Fibroblast of peridontal ligament (primary cell): Measurements from ENCODE around the gene AJUBA.
"Not testable (repeated sequence)": the region's sequence is repeated elsewhere in the genome, so short reads cannot be mapped to it uniquely, and the experiment has no call there.

Source experiments
- DNase-seq: peaks from one replicate; pipeline ENCODE4 v3.0.0-alpha.2; 2010; ENCODE audit errors: extremely low read depth

The AJUBA gene

DNA sequence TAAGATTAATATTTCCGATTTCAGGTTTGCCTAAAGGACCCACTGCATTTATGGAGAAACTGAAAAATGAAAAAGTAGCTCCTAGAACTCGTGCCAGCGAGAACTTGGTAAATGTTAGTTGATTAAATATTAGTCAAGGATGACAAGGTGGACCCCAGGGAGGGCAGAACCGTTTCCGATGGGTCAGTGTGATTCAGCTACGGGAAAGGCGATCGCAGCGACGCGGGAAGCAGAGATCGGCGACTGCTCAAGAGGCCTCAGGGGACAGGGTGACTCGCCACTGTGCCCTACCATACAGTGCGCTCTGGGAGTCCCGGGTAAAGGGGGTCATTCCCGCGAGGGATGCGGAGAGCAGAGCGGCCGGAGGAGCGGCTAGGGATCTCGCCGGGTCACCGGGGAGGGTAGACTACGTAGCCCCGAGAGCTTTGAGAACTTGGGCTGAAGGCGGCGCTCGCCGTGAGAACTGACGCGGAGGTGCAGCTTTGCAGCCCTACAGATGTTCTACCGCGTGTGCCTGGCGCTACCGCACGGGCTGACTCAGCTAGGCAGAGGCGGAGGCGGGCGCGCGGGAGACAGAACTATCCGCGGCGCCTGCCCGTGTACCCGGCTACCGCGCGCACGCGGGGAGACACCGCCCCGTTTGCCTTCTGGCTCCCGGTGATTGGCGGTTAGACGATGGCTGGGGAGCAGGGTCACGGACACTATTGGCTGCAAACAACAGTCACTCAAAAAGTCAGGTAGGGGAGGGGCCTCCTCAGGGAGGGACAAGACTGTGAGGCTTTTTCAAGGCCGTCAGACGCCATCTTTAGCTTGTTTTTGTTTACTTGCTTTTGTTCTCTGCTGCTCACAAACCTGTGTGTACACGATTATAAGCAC lies 24.4 kb upstream of the AJUBA start:
- DNase-seq: peak; percentile 97

DNA sequence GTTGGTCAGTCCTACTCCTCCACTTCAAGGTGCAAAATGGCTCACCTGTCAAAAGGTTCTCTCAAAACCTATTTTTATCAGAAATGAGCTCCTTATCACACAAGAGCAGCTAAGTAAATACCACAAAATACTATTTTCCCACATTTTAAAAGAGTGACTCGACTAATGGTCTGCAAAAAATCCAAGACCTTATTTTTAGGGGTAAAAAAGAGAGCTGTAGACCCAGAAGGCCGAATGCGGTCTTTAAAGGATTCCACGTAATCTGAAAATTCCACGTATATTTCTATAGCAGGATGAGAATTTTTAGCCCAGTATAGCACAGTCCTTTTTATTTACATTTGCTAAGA lies 23.8 kb upstream of the AJUBA start:
- no peak for DNase-seq

DNA sequence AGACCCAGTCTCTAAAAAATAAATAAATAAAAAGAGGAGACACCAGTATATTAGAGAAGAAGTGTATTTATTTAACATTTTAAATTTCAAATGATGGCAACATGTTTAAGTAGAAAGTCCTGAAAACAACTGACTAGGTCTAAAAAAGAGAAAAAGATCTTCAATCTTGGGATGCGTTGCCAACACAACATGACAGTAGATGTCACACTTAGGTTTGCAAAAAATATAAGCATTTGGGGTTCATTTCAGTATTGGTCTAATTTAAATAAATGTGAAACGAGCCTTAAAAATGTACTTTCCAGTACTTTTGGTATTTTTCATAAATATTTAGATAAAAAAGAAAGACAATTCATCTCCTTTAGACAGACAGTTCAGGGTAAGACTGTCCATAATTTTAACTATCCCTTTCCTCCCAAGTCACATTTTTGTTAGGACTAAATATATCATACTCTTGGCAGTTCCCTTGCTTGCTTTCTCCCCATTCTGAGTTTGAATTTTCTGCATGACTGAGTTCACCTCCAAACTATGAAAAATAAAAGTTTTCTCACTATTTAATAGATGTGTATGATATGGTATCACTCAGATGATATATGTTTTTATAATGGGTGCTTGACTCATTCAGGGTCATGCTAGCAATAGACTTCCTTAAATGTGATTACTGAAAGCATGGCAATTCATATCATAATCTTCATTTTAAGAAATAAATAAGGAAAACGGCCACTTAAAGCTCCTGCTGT lies 23.3 kb upstream of the AJUBA start:
- no peak for DNase-seq

DNA sequence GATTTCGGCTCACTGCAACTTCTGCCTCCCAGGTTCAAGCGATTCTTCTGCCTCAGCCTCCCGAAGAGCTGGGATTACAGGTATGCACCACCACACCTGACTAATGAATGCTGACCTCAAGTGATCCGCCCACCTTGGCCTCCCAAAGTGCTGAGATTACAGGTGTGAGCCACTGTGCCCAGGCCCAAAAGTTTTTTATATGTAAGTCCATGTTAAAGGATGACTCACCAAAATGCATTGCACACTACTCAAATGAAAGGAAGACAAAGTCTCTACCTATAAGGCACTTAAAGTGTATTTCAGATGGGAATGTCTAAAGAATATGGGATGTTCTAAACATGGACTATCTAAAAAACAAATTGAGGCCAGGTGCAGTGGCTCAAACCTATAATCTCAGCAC lies 21.9 kb upstream of the AJUBA start:
- DNase-seq: not testable (repeated sequence)

DNA sequence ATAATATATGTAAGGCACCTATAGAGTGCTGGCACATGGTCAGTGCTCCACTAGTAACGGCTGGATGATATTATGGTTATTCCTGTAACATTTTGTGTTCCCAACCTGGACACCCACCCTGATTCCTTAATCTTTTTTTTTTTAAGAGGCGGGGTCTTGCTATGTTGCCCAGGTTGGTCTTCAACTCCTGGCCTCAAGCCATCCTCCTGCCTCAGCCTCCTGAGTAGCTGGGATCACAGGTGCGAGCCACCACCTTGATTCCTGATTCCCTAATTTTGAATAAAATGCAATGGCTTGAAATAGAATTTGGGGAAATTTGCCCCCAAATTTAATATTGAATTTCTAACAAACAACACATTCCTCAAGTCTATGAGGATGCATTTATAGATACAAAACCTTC lies 20.2 kb upstream of the AJUBA start:
- no peak for DNase-seq

DNA sequence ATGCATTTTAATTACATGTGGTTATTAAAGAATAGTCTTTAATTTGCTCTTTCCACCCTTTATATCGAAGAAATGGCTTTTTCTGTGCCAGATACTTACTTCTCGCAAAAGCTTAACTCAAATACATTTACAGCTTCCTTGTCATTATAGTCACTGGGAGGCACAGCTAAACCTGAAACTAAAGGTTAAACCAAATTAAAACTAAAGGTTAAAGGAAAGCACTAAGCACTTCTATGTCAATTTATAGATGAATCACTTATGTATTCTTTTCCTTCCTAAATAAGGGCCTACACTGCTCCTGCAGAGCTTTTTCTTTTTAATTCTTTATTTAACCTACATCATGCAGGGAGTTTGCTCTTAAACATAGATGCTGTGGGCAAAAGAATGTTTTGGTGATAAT lies 18.5 kb upstream of the AJUBA start:
- no peak for DNase-seq

DNA sequence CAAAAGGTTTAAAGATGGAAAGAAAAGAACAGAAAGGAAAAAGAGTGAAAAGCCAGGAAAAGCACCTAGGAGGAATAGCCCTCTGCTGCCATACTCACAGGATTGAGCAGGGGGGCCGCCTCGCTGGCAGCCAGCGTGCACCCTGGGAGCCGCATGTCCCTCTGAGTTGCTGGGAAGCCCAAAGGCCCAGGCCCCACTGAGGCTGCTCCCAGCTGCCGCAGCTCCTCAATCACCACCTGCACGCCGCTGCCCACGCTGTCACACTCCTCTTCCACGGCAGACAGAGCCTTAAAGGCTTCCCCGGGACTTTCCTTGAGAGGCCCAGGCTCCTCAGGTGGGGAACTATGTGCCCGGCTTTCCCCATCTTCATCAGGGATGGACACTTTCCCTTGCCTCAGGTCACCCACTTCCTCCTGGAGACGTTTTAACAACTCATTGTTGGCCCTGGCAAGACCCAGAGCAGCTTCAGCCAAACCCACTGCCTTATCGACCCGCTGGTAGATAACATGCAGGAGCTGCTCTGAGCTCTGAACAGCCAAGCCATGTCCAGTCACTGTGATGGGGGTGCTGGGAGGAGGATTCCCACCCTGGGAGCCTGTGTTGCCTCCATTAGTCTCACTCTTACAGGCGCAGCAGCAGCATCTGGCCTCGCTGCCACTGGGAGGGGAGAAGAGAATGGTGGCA lies 16.1 kb upstream of the AJUBA start:
- DNase-seq: no peak

DNA sequence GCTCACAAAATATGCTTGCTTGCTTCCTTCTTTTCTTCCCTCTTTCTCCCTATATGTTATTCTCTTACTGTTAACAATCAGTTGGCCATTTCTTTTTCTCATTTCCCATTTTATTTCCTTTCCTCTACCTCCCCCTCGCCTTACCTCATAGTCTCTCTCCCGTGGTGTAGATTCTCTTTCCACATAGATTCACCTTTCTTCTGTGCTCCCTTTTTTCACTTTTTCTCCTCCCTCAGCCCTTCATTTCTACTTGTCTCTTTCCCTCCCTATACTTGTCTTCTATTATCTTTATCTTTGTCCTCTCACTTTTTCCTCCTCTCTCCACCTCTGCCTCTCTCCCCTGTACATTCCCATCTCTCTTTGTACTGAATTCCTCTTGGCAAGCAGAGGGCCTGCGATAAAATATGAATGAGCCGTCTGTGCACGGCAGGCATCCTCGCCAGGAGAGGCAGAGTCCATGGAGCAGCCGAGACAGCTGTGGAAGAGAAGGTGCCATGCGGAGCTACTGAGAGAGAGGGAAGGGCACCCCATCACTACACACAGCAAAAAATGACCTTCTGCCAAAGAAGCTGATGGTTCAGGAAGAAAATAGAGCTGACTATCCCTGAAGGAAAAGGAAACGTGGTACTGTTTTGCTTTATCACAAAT lies 15.4 kb upstream of the AJUBA start:
- DNase-seq: no peak

DNA sequence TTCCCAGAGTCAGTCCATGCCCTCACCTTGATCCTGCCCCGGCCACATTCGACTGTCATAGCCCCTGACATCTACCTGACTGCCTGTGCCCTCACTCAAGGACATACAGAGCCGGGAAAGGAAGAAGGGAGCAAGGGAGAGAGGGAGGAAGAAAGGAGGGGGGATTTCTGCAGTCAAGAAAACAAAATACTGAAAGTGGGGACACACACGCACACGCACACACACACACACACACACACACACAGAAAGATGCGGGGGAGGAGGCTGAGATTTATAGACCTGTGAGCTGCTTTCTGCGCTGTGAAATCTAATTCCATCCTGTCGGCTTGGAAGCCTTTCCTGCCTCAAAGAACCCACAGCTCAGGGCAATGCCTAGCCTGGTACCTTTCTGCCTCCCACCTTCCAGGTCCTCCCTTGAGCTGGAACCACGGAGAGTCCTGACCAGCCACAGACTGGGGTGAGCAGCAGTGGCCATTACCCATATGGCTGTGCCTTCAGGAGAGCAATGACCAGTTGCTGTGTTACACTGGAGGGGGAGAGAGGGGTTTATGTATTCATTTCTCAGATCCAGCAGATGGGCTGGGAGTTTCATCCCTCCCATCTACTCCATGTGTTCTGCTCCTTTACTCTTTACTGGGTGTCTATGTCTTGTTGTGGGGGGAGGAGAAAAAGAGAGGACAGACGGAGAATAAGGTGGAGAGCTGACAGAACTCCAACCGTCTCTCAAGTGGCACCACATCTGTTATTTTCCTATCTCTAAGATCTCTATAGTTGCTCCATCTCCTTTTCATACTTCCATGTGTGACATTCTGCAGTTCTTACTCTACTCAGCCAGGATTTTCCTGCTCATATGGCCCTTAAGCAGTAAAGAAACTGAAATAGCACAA lies 14.7 kb upstream of the AJUBA start:
- DNase-seq: no peak

DNA sequence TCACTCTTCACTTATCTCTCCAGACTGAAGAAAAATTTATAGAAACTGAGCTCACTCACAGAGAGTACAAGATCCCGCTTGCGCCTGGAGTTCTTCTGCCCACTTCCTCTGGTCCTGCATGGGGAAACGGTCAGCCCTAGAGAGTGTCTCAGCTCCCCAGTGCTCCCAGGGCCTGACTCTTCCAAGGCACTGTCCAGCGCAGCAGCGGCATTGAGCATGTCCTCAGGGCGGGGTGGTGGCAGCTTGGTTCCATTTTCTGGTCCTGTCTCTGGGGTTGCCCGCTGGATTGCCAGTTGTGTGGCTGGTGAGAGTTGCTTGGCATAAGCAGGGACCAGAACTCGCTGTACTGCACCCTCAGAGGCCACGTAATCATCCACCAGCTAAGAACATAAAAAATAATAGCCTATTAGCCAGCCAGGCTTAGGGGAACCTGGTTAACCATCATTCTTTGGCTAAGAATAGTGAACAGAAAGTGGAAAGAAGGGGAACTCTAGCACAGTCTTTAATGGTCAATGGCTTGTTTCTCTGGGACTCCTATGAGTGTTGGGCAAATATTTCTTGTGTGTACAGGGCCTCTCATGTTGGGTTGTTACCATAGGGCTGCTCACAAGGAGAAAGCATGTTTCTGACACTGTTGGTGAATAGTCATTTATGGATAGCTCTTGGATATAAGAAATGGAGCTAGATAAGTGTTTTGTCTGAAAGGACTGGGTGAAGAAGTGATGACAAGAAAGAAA lies 13.7 kb upstream of the AJUBA start:
- DNase-seq: no peak

DNA sequence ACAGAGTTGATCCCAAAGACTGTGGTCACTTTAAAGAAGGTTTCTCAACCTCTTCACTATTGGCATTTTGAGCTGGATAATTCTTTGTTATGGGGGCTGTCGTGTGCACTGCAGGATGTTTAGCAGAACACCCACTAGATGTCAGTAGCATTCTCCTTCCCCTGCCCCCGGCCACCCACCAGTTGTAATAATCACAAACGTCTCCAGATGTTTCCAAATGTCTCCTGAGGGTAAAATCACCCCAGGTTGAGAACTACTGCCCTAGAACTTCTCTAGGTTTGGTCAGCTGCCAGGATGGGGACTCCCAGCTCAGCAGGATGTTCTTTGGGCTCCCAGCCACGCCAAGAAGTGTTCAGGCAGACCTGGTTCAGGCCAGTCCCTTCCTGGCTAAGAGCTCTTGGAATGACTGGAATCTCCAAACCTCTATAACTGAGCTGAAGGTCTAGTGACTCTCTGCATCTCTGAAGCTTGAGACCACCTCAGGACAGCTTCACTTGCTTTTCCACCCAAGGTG lies 12.5 kb upstream of the AJUBA start:
- DNase-seq: peak; percentile 37

DNA sequence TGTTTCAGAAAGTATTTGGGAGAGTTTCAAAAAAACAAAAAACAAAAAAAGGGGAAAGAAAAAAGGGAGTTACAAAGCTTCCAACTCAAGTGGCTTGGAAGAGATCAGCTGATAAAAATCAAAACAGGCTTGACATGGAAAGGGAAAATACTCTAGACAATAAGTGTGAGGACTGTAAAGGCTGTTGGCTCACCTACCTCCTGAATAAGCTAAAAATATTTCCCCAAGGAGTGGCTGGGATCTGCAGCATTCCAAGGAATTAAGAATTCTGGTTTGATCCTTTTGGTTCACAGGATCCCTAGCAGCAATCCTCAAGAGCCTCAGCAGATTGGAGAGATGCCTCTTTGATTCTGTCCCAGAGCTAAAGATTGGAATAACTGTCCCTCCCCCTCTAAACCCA lies 11.2 kb upstream of the AJUBA start:
- DNase-seq: no peak

DNA sequence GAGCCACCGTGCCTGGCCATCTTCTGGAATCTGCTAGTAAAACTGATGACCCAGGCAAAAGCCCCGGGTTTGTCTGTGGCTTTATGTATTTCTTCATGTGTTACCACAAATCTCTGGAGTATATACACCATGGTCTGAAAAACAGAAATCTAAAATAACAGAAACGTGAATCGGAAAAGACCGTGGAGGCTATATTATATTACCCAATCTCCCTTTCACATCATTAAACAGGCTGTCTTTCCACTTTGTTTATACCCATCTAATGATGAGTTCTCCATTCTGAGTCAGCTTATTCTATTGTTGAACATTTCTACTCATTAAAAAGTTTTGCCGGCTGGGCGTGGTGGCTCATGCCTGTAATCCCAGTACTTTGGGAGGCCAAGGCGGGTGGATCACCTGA lies 9.5 kb upstream of the AJUBA start:
- peak; percentile 92 for DNase-seq

DNA sequence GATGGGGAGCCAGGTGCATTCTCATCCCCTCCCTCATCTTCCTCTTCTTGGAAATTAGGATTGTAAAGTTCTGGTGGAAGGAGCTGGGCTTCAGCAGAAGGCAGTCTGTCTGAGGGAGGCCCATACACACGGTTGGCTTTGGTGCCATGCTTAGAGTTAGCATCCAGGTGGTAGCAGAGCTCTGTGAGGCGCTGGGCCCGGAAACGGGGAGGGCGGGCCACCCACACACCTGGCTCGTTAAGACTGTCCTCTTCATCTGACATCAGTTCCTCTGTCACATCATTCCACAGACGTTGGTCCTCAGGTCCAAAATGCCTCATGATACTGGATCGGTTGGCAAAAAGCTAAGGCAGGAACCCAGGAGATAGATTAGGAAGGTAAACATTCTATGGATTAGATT lies 4.9 kb upstream of the AJUBA start:
- DNase-seq: no peak

DNA sequence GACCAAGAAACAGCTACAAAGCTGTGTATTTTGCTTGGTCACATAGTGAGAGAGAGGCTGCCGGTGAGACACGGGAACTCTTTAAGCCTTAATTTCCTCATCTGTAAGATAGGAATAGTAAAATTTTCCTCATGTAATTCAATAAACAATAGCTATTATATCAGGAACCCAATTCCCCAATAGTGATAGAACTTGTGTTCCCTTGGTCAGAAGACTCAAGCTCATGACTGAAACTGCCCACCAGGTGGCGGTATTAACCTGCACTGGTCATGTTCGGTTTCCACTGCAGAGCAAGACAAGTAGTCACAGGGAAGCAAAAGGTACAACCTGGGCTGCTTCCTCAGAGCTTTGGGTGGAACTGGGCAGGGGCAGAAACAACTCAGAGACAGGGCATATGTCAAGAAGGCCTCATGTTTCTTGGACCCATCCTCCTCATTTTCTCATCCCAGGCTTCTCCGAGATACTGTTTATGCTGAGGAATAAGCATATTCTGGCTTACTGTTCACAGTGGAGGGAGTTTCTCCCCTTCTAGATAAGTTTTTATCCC lies 4.2 kb upstream of the AJUBA start:
- peak; percentile 93 for DNase-seq

DNA sequence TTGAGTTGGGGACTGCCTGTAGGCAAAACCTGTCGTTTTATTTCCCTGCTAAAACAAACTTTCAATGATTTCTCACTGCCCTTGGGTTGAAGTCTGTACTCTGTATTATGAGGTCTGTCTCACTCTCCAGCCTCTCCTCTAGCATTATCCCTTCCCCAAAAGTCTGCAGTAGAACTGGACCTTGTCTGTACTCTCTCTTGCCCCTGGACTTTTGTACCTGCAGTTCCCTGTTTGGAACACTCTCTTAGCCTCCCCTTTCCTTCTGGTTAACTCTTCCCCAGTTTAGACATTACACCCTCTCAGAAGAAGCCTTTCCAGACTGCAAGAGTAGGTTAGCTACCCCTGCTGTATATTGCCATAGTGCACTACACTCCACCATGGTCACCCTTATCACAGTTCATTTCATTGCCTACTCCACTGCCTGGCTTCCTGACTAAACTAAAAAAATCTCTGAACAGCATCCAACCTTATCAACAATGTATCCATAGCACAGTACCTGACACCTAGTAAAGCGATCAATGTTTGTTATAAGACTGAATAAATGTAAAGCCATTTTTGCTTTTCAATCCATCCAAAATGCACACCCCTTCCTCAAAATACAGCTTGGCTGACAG lies 3.6 kb upstream of the AJUBA start:
- no peak for DNase-seq

DNA sequence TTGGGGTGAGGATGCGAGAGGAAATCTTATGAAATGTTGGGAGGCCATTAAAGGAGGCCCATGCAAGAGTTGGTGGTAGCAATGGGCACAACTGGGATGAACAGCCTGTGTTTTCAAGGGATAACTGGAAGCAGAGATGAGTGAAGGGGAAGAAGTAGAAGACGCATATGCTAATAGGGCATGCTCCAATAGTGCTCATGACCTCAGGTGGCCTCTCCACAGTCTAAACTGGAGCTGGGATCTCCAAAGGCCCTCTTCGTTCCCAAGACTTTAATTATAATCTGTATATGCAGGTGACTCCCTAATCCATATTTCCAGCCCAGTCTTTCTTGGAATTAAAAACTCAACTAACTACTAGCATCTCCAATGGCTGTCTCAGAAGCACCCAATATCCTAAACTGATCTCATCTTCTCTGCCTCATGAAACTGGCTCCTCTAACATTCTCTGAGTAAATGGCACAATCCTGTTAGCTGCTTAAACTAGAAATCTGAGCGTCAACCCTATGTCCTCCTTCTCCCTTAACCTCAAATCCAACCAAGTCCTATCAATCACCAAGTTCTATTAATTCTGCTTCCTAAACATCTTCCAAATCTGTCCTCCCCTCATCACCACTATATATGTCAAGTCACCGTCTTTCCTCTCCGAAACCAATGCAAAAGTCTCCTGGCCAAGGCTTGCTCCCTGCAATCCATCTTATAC lies 2.8 kb upstream of the AJUBA start:
- no peak for DNase-seq

DNA sequence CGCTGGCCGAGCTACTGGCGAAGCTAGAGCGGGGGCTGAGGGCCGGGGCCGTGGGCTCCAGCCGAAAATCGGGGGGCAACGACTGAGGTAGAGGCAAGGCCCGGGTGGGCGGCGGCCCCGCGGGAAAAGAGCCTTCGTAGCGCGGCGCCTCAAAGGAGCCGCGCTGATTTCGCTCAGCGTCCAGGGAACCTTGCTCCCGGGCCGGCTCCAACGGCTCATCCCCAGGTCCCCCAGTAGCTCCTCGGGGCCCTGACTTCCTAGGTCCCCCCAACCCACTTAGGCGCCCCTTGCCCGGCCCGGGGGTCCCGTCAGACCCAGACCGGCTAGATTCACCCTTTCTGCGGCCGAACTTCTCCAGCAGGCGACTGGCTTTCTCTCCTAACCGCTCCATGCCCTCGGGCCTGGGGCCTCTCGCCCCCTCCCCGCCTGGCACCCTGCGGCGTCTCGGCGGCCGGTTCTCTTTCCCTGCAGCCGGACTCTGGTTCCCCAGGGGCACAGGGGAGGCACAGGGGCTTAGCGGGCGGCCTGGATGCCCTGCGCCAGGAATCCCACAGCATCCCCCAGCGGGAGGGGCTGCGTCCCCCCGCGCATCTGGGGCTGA lies 375 bp downstream of the AJUBA start:
- DNase-seq: no peak
